AG10803 (cell line): ENCODE results near the gene DNAJC22.
"Not testable (repeated sequence)": the region's sequence is repeated elsewhere in the genome, so short reads cannot be mapped to it uniquely, and the experiment has no call there.

Experiments used
- DNase-seq: peaks from one replicate; pipeline ENCODE4 v3.0.0; 2010; ENCODE audit warnings: low read depth
- H3K4me3 ChIP-seq: 2 replicates; pipeline ENCODE4 v1.5.1; 2011; ENCODE audit warnings: mild to moderate bottlenecking, low read length, control low read depth
- TF ChIP-seq, protein P1 (sequence below): conservative IDR thresholded peaks from 2 replicates; pipeline ENCODE4 v1.5.1; 2011; ENCODE audit warnings: mild to moderate bottlenecking, low read length, control low read depth, inconsistent platforms

The DNAJC22 gene

DNA sequence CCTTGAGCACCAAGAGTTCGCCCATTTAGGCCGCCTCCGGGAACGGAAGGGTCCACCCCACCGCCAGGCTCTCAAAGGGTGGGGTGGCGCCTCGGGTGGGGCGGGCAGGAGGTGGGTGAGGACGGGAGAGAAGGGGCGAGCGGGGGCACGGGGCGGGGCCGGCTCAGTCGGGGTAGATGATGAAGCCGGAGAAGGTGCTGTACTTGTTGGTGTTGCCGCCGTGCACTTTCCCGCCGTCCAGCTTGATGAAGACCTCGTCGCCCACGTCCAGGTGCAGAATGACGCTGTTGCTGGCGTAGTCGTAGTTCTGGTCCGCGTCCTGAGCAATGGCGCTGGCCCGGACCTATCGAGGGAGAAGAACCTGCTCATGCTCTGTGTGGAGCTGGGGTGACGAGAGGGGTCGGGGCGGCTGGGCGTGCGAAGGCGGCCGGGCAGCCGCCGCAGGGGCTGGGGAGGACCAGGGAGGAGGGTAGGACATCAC, 13.8 kb upstream of the DNAJC22 start:
- DNase-seq, result no peak

DNA sequence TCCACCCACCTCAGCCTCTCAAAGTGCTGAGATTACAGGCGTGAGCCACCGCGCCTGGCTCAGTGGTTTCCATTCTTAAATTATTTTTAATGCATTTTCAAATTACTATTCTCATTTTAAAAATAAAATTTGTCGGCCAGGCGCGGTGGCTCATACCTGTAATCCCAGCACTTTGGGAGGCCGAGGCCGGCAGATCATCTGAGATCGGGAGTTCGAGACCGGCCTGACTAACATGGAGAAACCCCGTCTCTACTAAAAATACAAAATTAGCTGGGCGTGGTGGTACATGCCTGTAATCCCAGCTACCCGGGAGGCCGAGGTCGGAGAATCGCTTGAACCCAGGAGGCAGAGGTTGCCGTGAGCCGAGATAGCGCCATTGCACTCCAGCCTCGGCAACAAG, 12.9 kb upstream of the DNAJC22 start:
- not testable (repeated sequence) for H3K4me3 ChIP-seq, DNase-seq

More for the DNA sequence above, 13.8 kb upstream of the DNAJC22 start:
- TF ChIP-seq, protein P1, sequence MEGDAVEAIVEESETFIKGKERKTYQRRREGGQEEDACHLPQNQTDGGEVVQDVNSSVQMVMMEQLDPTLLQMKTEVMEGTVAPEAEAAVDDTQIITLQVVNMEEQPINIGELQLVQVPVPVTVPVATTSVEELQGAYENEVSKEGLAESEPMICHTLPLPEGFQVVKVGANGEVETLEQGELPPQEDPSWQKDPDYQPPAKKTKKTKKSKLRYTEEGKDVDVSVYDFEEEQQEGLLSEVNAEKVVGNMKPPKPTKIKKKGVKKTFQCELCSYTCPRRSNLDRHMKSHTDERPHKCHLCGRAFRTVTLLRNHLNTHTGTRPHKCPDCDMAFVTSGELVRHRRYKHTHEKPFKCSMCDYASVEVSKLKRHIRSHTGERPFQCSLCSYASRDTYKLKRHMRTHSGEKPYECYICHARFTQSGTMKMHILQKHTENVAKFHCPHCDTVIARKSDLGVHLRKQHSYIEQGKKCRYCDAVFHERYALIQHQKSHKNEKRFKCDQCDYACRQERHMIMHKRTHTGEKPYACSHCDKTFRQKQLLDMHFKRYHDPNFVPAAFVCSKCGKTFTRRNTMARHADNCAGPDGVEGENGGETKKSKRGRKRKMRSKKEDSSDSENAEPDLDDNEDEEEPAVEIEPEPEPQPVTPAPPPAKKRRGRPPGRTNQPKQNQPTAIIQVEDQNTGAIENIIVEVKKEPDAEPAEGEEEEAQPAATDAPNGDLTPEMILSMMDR, result no peak
- peak overlapping the region; percentile 15; the same call in 1 of the 2 replicates for H3K4me3 ChIP-seq

DNA sequence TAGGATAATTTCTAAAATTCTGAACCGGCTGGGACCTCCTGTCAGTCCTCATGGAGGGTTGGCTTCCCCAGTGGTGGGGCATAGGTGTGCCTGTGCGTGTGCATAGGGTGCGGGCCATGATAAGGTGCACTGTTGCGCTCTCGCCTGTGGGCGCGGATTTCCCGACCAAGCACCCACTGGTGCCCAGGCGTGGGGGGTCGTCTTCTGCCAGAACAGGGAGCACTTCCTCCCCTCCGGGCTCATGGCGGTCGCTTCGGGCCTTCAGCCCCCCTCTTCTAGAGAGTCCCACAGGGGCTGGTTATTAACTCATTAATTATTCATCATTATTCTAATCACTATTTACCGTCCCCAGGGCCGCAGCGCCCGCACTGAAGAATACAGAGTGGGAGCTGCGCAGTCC, 12.5 kb upstream of the DNAJC22 start:
- no peak for DNase-seq
- no peak overlapping the region for H3K4me3 ChIP-seq
- TF ChIP-seq, protein P1, result no peak

DNA sequence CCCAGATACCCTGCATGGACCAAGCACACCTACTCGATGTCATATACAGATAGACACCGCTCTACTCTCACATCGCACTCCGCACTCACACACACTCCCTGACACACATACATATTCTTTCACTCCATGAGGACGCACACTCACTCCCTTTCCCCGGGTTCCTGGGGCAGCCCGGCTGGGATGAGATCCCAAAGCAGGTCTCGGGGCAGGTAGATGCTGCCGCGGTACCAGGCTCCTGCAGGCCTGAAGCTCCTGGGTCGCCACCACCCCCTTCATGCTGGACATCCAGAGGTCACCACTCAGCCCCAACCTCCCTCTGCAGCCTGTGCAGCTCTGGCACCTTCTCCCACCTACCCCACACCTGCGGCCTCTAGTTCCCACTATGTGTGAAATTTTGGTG, 12.0 kb upstream of the DNAJC22 start:
- no peak for DNase-seq
- no peak overlapping the region for H3K4me3 ChIP-seq
- TF ChIP-seq, protein P1, result no peak

DNA sequence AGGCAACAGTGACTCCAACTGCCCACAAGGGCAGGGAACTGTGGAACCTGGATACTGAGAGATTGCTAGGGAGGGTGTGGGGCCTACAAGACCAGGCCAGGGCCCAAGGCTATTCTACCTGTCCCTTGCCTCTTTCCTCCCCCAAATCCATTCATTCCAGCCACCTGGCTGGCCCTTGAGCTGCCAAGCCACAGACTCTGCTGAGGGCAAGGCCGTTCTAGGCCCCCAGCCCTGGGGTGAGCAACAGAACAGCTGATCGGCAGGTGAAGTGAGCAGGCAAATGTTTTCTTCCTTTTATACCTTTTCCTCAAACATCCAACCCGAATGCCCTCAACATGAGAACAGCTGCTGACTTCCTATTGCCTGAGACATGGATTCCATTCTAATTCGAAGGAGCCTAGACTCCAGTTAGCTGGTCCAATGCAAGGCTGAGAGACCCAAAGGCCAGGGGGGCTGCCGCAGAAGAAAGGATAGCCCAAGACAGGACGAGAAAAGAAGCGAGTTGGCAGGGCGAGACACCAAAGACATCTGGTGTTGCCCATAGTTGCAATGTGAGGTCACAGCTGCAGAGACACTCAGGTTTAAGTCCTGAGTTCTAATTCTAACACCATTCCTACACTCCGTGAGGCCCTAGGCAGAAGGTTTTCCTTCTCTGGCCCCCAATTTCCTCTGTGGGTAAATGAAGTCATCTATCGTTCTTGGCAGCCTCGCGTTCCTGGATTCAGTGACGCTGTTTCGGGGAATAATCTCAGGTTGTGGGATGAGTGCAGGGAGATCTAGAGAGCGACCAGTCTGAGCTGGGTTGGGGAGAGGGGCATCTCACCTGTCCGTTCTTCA, 11.4 kb upstream of the DNAJC22 start:
- no peak for DNase-seq
- no peak overlapping the region for H3K4me3 ChIP-seq
- TF ChIP-seq, protein P1, result no peak

DNA sequence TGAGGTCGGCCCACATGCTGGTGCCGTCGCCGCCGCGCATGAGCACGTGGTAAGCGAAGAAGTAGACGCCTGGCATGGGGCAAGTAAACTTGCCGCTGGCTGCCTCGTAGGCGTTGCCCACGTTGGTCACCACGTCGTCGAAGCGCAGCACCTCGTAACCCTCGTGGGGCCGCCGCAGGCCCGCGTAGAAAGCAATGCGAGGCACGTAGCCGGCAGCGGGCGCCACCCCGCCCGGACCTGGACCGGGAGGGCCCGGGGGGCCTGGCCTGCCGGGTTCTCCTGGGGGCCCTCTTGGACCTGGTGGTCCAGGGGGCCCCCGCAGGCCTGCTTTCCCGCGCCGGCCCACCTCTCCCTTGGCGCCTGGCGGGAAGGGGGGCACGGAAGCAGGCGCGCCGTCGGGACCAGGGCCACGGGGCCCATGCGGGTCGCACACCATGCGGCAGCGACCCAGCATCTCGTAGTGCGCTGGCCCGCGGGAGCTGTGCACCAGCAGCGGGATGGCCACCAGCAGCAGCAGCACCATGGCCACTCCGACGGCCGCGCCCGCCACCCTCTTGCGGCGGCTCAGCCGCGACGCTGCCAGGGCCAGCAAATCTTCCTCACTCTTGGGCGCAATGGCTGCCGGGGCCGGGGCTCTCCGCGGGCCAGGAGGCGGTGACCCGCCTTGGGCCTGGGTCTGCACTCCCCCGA, 10.6 kb upstream of the DNAJC22 start:
- DNase-seq, result no peak
- H3K4me3 ChIP-seq, result no peak overlapping the region

More for the DNA sequence above, 10.6 kb upstream of the DNAJC22 start:
- TF ChIP-seq, protein P1, result no peak
